HG03108 (cell line): ENCODE data around the gene ENHO.

ENCODE experiments used
- ATAC-seq: cut with Tn5 transposase; IDR thresholded peaks from one replicate; pipeline ENCODE4 v1.9.1; 2021; ENCODE audit warnings: moderate library complexity; ENCODE audit not compliant: unreplicated experiment

ENHO gene

GRCh38 chr9:34508463-34508862 lies 14.3 kb downstream of the ENHO start:
- no peak for ATAC-seq

DNA sequence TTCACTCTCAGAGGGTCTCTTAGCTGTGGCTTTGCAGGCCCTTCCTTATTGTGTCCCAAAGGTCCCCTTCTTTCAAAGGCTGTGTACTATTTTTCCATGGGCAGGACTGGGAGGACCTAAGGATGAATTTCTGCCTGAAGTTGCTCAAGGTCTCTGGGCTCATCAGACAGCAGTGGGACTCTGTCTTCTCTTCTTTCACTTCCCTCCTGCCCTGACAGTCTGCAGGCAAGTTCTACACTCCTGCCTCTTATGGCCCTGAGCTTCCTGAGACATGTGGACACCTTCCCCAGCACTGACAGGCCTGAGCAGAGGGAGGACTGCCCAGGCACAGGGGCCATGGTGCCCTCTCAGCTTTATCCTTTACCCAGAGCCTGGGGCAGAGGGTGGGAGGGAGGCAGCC lies 14.8 kb downstream of the ENHO start:
- ATAC-seq: no peak

GRCh38 chr9:34507556-34507955 lies 15.2 kb downstream of the ENHO start:
- ATAC-seq: no peak

DNA sequence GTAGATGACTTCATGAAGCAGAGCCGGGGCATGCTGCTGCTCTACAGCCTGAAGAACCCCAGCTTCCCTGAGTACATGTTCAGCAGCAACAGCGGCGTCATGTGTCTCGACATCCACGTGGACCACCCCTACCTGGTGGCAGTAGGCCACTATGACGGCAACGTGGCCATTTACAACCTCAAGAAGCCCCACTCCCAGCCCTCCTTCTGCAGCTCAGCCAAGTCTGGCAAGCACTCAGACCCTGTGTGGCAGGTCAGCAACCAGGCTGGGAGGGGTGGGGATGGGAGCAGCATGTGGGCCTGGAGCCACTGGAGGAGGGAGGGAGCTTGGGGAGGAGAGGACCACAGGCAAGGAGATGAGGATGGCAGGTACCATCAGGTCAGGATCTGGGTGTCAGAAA lies 16.2 kb downstream of the ENHO start:
- no peak for ATAC-seq

DNA sequence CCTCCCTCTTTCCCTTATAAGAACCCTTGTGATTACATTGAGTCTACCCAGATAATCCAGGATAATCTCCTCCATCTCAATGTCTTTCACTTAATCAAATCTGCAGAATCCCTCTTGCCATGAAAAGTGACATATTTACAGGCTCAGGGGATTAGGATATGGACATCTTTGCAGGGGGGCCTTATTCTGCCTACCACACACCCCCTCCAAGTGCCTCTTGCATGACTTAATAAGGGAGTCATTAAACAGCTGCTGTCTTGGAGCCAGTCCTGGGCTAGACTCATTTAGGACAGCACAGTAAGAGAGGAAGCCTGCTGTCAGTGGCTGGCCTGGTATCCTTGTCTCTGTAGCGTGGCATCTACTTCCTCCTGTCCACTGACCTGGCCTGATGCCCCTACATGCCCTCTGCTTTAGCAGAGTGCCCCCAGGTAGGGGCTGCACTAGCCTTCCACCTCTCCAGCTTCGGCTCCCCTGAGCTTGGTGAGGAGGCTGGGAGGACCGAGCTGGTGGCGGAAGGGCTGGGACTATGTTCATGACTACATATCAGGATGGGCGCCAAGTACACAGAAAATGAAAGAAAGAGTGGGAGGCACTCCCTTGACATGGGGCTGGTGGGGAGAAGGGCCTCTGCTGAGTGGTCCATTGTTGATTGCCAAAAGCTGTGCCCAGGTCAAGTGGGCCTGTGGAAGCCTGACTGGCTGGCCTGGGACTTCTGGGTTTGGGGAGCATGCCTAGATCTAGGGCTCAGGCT lies 17.2 kb downstream of the ENHO start:
- no peak for ATAC-seq

DNA sequence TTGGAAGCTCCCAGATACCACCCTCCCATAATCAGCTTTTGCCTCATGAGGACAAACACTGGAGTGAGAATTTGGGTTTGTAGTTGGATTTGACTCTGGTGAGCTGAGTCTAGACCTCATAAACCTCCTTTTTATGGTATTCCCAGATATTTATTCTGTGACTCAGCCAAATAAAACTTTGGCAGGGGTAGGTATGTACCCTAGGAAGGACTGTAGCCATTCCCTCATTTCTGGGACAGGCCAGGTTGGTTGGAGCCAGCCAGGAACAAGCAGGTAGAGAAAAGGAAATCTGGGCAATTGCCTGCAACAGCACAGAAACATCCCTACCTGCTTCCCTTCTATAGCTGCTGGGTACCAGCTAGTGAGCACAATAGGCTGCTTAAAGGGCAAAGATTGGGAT lies 19.4 kb downstream of the ENHO start:
- ATAC-seq: no peak

DNA sequence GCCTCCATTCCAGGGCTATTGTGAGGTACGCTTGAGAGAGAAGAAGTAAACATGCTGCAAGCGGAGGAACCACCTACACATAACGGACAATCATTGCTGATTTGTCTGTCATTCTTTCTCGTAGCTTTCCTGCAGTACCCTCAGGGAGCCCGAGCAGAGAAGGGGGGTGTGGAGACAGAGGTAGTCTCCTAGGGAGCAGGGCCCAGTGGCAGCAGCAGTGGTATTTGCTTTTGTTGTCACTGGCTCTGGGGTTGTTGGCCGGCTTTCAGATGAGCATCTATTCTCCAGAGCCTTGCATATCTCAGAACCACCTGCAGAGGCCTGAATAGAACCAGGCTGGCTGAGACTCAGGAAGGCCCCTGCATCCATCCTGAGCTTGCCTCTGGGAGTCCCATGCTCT lies 19.9 kb downstream of the ENHO start:
- no peak for ATAC-seq

- no peak for ATAC-seq
Observed at GRCh38 chr9:34502471-34502870, 20.3 kb downstream of the ENHO start.

DNA sequence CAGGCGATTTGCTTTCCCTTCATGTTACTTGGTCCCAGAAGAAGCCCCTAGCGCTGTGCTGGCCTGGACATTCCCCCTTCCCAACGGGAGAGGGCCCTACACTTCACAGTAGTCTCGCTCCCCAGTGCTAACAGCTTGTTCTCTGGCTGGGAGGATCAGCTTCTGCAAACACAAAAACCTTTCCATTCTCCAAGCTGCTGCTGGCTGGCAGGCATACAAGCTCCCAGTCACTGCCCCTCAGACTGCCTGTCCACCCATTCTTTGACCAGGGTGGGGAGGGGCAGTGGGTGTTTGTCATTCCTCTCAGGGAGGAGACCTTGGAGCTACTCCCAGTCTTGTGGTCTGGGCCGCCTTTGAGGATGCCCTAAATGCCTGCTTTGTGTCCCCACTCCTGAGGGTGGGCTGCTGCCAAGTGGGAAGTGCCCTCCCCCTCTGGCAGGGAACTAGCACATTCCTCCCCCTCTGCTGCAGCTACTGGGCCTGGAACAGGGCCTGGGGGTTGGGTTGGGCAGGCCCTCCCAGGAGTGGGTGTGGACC lies 20.8 kb downstream of the ENHO start:
- ATAC-seq: no peak

- no peak for ATAC-seq
Observed at GRCh38 chr9:34501372-34501771, 21.4 kb downstream of the ENHO start.

GRCh38 chr9:34500623-34501267 lies 22.0 kb downstream of the ENHO start:
- no peak for ATAC-seq

DNA sequence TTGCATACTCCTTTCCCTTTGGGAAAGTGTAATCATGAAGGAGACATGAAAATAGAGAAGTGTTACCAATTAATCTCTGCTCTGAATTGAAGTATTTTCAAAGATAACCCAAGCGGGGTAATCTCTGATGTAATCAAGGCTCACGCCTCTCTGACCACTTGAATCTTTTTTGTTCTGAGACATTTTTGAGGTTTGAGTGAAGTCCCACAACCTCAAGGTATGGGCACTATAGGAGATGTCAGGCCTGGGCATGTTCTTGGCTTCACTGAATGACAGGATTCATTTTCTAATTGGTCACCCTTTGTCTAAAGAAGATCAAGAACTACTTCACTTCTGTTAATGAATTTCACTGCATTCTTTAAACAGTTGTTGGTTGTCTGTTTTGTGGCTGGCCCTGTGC lies 23.7 kb downstream of the ENHO start:
- no peak for ATAC-seq

DNA sequence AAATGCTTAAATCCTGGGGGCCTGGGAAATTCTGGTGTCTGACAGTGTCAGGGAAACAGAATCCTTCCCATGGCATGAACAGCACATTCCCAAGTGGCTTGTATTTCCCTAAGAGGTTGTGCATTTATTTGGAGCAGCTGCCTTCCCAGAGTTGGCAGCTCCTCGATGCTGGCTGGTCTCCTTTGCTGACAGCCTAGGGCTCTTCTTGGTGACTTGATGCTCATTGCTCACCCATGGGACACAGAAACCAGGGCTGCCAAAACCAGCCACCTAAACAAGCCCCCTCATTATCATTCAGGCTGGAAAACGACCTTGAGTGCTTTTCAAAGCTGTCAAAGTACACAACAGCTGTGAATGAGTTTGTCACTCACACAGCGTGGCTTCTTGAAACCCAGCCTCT lies 24.2 kb downstream of the ENHO start:
- ATAC-seq: no peak

GRCh38 chr9:34496149-34496712 lies 26.6 kb downstream of the ENHO start:
- no peak for ATAC-seq

GRCh38 chr9:34493972-34494535 lies 28.7 kb downstream of the ENHO start:
- ATAC-seq: no peak

DNA sequence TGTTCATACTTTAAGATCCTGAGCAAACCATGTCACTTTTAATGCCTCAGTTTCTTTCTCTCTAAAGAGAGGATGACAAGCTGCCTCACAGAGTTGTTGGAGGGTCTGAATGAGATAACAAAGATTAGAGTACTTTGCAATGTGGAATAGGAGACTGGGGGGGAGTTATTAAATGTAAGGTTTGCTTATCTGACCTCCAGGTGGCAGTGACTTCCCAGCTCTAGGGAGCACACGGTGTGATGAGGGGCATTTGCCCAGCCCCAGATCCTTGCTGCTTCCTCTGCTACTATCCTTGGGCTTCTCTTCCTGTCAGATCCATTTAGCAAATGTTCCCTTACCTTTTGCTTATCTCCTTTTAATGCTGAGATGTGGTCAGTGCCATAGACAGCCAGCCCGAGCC lies 30.7 kb downstream of the ENHO start:
- ATAC-seq: no peak

DNA sequence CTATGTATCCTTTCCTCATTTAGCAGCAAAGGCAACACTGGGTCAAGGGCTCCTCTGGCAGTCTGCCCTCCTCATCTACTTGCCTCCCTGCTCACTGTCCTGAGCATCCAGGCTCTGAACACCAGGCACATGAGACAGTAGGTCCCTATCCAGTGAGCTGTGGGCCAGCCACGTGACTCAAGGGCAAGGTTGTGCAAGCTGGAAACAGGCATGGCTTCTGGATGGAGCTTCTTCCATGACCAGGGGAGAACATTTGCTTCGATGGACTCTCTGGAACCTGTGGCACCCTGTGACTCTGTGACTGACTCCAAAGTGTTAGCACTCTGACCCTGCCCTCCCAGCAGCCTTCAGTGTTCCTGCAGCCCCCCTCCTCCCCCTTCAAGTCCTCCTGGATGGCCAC lies 31.2 kb downstream of the ENHO start:
- ATAC-seq: no peak

DNA sequence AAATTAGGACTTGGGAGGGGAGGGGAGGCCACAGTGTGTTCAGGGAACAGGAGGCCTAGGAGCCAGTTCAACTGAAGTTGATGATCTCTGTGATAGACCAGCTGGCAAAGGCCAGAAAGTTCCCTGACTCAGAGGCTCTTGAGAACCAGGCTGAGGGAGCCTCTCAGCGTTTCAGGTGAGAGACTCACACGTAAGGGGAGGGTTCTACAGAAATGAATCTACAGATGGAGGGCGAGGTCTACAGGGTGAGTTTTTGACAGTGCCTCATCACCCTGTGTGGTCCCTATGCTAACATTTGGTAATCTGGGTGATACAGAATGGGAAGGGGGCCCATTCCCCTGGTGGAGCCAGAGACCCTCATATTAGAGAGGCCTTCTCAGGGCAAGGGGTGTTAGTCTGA lies 32.0 kb downstream of the ENHO start:
- no peak for ATAC-seq

- no peak for ATAC-seq
Observed at GRCh38 chr9:34490360-34490759, 32.4 kb downstream of the ENHO start.

- no peak for ATAC-seq
Observed at GRCh38 chr9:34486572-34486971, 36.2 kb downstream of the ENHO start.

GRCh38 chr9:34485822-34486221 lies 37.0 kb downstream of the ENHO start:
- ATAC-seq: no peak

- ATAC-seq: no peak
Observed at GRCh38 chr9:34484678-34485077, 38.1 kb downstream of the ENHO start.
